ENCODE results near the gene TEX55.
A peak's percentile ranks its signal among the peaks of the same experiment; 100 is the strongest.

TEX55 gene

DNA sequence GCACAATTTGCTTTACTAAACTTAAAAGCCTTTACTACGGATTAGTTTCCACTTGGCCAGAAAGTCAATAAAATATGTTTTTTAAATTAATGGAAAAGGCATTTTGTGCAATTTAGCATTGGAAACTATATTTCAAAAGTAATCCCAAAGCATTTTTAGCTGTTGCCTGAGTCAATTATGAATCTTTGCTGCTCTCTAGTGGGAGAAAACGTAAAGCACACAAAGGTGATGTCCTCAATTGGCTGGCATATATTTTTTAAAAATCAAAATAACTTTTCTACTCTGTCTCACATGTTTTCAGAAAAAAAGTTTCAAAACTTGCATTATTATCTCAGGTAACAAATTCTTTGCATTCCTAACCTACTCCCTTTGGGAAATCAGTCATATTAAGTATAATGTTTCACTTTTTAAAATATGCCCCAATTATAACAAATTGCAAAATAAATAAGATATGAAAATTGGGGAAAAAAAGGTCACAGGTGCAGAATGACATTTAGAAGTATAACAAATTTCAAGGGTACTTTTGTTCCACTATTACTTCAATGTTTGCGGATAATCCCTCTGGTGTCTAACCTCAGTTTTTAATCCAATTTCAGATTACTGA is 47.2 kb upstream of the TEX55 start:
- no peaks in the 10 kb centered on the region for H3K36me3 ChIP-seq (ENCODE audit: control insufficient read depth in 2 of 2, insufficient read depth in 1 of 2, low read length in 2 of 2)
- POLR2A ChIA-PET, result no interaction called here
- no peak overlapping the region for H3K27ac ChIP-seq (ENCODE audit: extremely low read depth, low read depth, low read length)
- no peaks in the 10 kb centered on the region for H3K4me1 ChIP-seq (ENCODE audit: control insufficient read depth, insufficient read depth, low read length)
- H3K9me3 ChIP-seq (ENCODE audit: control insufficient read depth, insufficient read depth, low read depth, low read length), result no peaks in the 10 kb centered on the region
- TF ChIP-seq, protein P1, sequence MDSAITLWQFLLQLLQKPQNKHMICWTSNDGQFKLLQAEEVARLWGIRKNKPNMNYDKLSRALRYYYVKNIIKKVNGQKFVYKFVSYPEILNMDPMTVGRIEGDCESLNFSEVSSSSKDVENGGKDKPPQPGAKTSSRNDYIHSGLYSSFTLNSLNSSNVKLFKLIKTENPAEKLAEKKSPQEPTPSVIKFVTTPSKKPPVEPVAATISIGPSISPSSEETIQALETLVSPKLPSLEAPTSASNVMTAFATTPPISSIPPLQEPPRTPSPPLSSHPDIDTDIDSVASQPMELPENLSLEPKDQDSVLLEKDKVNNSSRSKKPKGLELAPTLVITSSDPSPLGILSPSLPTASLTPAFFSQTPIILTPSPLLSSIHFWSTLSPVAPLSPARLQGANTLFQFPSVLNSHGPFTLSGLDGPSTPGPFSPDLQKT (IDR thresholded peaks at IDR 0.05; ENCODE audit: borderline replicate concordance, low read depth, low read length), result no peak
- TF ChIP-seq ZNF24 (tag by site-specific recombination; IDR thresholded peaks at IDR 0.05) (no peak), KLF8 (tag by site-specific recombination; IDR thresholded peaks at IDR 0.05) (no peak), ZNF596 (tag by site-specific recombination; IDR thresholded peaks at IDR 0.05) (no peak), ZNF654 (tag by site-specific recombination; IDR thresholded peaks at IDR 0.05; ENCODE audit: low read depth) (peak; percentile 75)
- TF ChIP-seq, protein P2, sequence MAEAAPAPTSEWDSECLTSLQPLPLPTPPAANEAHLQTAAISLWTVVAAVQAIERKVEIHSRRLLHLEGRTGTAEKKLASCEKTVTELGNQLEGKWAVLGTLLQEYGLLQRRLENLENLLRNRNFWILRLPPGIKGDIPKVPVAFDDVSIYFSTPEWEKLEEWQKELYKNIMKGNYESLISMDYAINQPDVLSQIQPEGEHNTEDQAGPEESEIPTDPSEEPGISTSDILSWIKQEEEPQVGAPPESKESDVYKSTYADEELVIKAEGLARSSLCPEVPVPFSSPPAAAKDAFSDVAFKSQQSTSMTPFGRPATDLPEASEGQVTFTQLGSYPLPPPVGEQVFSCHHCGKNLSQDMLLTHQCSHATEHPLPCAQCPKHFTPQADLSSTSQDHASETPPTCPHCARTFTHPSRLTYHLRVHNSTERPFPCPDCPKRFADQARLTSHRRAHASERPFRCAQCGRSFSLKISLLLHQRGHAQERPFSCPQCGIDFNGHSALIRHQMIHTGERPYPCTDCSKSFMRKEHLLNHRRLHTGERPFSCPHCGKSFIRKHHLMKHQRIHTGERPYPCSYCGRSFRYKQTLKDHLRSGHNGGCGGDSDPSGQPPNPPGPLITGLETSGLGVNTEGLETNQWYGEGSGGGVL (tag by site-specific recombination; IDR thresholded peaks at IDR 0.05), result no peak
- H3K4me3 ChIP-seq (ENCODE audit: low read depth, low read length), result no peak overlapping the region
- CTCF ChIA-PET, result interaction anchor here (0.6 to 9.0 kb wide), 7 partner anchors 15 to 232 kb away, joined by 3 to 197 read pairs (median 3); no protein-coding TSS in a partner anchor

DNA sequence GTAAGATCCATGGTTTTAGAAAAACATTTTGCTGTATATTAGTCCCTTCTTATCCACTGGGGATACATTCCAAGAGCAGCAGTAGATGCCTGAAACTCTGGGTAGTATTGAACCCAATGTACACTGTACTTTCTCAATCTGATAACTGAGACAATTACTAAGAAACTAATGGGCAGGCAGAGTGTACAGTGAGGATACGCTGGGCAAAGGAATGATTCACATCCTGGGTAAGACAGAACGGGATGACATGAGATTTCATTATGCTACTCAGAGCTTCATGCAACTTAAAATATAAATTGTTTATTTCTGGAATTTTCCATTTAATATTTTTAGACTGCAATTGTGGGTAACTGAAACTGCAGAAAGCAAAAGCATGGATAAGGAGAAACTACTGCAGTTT is 46.2 kb upstream of the TEX55 start:
- POLR2A ChIA-PET, result no interaction called here
- H3K36me3 ChIP-seq (ENCODE audit: control insufficient read depth in 2 of 2, insufficient read depth in 1 of 2, low read length in 2 of 2), result no peaks in the 10 kb centered on the region

DNA sequence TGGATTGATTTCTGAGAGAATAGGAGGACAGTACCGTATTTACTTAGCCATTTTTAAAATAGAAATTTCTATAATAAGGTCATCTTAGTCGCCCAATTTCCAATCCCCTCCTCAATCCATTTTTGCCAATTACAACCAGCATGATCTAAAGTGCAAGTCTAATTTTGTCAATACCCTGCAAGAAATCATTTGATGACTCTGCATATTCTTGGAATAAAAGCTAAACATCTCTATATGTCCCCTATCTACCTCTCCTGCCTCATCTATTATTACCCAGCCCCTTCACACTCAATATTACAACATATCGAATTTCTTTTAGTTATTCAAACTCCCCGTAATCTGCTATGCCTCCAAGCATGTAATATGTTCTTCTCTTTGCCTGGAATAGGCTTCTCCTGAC is 41.9 kb upstream of the TEX55 start:
- no peaks in the 10 kb centered on the region for H3K36me3 ChIP-seq (ENCODE audit: control insufficient read depth in 2 of 2, insufficient read depth in 1 of 2, low read length in 2 of 2)
- POLR2A ChIA-PET, result no interaction called here
- H3K4me1 ChIP-seq (ENCODE audit: control insufficient read depth, insufficient read depth, low read length), result no peaks in the 10 kb centered on the region
- H3K9me3 ChIP-seq (ENCODE audit: control insufficient read depth, insufficient read depth, low read depth, low read length), result no peaks in the 10 kb centered on the region
- CTCF ChIA-PET, result interaction anchor here (5.3 kb wide), 1 partner anchor 220 kb away, joined by 58 read pairs; no protein-coding TSS in a partner anchor
- H3K27ac ChIP-seq (ENCODE audit: extremely low read depth, low read depth, low read length), result no peak overlapping the region
- no peak overlapping the region for H3K4me3 ChIP-seq (ENCODE audit: low read depth, low read length)
- TF ChIP-seq ZNF10 (tag by site-specific recombination; IDR thresholded peaks at IDR 0.05) (no peak), ZNF223 (tag by site-specific recombination; IDR thresholded peaks at IDR 0.05) (no peak), ZNF610 (tag by site-specific recombination; IDR thresholded peaks at IDR 0.05; ENCODE audit: borderline replicate concordance) (no peak), GLI2 (tag by site-specific recombination; IDR thresholded peaks at IDR 0.05; ENCODE audit: borderline replicate concordance, low read depth) (no peak), ZNF585B (tag by site-specific recombination; IDR thresholded peaks at IDR 0.05) (no peak), ZNF792 (tag by site-specific recombination; IDR thresholded peaks at IDR 0.05) (no peak), ZNF175 (tag by site-specific recombination; IDR thresholded peaks at IDR 0.05) (no peak), ZNF707 (tag by site-specific recombination; IDR thresholded peaks at IDR 0.05) (no peak)
- TF ChIP-seq, protein P3, sequence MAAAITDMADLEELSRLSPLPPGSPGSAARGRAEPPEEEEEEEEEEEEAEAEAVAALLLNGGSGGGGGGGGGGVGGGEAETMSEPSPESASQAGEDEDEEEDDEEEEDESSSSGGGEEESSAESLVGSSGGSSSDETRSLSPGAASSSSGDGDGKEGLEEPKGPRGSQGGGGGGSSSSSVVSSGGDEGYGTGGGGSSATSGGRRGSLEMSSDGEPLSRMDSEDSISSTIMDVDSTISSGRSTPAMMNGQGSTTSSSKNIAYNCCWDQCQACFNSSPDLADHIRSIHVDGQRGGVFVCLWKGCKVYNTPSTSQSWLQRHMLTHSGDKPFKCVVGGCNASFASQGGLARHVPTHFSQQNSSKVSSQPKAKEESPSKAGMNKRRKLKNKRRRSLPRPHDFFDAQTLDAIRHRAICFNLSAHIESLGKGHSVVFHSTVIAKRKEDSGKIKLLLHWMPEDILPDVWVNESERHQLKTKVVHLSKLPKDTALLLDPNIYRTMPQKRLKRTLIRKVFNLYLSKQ (tag by site-specific recombination; IDR thresholded peaks at IDR 0.05; ENCODE audit: borderline replicate concordance), result no peak
- TF ChIP-seq, protein P4, sequence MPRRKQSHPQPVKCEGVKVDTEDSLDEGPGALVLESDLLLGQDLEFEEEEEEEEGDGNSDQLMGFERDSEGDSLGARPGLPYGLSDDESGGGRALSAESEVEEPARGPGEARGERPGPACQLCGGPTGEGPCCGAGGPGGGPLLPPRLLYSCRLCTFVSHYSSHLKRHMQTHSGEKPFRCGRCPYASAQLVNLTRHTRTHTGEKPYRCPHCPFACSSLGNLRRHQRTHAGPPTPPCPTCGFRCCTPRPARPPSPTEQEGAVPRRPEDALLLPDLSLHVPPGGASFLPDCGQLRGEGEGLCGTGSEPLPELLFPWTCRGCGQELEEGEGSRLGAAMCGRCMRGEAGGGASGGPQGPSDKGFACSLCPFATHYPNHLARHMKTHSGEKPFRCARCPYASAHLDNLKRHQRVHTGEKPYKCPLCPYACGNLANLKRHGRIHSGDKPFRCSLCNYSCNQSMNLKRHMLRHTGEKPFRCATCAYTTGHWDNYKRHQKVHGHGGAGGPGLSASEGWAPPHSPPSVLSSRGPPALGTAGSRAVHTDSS (tag by site-specific recombination; IDR thresholded peaks at IDR 0.05), result no peak

More for the DNA sequence above, 46.2 kb upstream of the TEX55 start:
- CTCF ChIA-PET, result interaction anchor here (0.5 to 9.0 kb wide), 7 partner anchors 14 to 217 kb away, joined by 3 to 197 read pairs (median 3); no protein-coding TSS in a partner anchor
- H3K9me3 ChIP-seq (ENCODE audit: control insufficient read depth, insufficient read depth, low read depth, low read length), result no peaks in the 10 kb centered on the region
- H3K4me3 ChIP-seq (ENCODE audit: low read depth, low read length), result no peak overlapping the region
- H3K27ac ChIP-seq (ENCODE audit: extremely low read depth, low read depth, low read length), result no peak overlapping the region
- no peaks in the 10 kb centered on the region for H3K4me1 ChIP-seq (ENCODE audit: control insufficient read depth, insufficient read depth, low read length)
- TF ChIP-seq ZFP3 (tag by site-specific recombination; IDR thresholded peaks at IDR 0.05; ENCODE audit: low read depth), result no peak
- no peak for TF ChIP-seq ZNF157 (tag by site-specific recombination; IDR thresholded peaks at IDR 0.05)
- TF ChIP-seq, protein P5, sequence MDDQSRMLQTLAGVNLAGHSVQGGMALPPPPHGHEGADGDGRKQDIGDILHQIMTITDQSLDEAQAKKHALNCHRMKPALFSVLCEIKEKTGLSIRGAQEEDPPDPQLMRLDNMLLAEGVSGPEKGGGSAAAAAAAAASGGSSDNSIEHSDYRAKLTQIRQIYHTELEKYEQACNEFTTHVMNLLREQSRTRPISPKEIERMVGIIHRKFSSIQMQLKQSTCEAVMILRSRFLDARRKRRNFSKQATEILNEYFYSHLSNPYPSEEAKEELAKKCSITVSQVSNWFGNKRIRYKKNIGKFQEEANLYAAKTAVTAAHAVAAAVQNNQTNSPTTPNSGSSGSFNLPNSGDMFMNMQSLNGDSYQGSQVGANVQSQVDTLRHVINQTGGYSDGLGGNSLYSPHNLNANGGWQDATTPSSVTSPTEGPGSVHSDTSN (CRISPR knock-in tag; IDR thresholded peaks at IDR 0.05), result no peak
- TF ChIP-seq, protein P6, sequence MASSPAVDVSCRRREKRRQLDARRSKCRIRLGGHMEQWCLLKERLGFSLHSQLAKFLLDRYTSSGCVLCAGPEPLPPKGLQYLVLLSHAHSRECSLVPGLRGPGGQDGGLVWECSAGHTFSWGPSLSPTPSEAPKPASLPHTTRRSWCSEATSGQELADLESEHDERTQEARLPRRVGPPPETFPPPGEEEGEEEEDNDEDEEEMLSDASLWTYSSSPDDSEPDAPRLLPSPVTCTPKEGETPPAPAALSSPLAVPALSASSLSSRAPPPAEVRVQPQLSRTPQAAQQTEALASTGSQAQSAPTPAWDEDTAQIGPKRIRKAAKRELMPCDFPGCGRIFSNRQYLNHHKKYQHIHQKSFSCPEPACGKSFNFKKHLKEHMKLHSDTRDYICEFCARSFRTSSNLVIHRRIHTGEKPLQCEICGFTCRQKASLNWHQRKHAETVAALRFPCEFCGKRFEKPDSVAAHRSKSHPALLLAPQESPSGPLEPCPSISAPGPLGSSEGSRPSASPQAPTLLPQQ (tag by site-specific recombination; IDR thresholded peaks at IDR 0.05), result no peak
- no peak for TF ChIP-seq ZNF670 (tag by site-specific recombination; IDR thresholded peaks at IDR 0.05; ENCODE audit: low read depth)
- TF ChIP-seq ZNF2 (tag by site-specific recombination; IDR thresholded peaks at IDR 0.05), result no peak
